Bronchial epithelial cell (primary cell): Measurements from ENCODE around the gene UFSP2. TPM values are rescaled to one million over a fixed set of nuclear protein-coding genes. Genes with fewer than 3 reads are reported as not detected.

ENCODE experiments used
- DNase-seq: peaks from one replicate; pipeline ENCODE4 v3.0.0-alpha.2; 2010; ENCODE audit warnings: low read depth
- FAIRE-seq: peaks from 2 replicates; lab custom pipeline; 2011; peaks lifted over from hg19 to GRCh38; lab: Jason Lieb, UNC
- H3K27me3 ChIP-seq: 2 replicates; pipeline ENCODE4 v1.5.1; 2011; ENCODE audit warnings: low read length; ENCODE audit not compliant: control insufficient read depth, insufficient read depth
- H3K36me3 ChIP-seq: 2 replicates; pipeline ENCODE4 v1.5.1; 2011; ENCODE audit warnings: low read length; ENCODE audit not compliant: control insufficient read depth, insufficient read depth
- H3K4me3 ChIP-seq: 2 replicates; pipeline ENCODE4 v1.5.1; 2011; ENCODE audit warnings: mild to moderate bottlenecking, low read depth, low read length, control low read depth
- total RNA-seq: library from RNA; depleted of rRNA; stranded (reverse); fragments of >200 nt; gene quantifications from 2 replicates; pipeline ENCODE4 v1.2.1, GENCODE V29; 2014
- TF ChIP-seq, protein P1 (sequence below): IDR thresholded peaks from 2 replicates; pipeline ENCODE4 v1.5.1; 2011; ENCODE audit warnings: mild to moderate bottlenecking, moderate library complexity, low read length, control low read depth, inconsistent platforms; ENCODE audit not compliant: insufficient read depth, severe bottlenecking

Gene UFSP2
- total RNA-seq, result 27.4 and 29.2 TPM in 2 replicates

GRCh38 chr4:185425647-185426352 lies at the start of gene UFSP2:
UFSP2 (minus strand) TSS chr4:185425964; CDS start chr4:185425868, 96 bp downstream.
- TF ChIP-seq, protein P1, sequence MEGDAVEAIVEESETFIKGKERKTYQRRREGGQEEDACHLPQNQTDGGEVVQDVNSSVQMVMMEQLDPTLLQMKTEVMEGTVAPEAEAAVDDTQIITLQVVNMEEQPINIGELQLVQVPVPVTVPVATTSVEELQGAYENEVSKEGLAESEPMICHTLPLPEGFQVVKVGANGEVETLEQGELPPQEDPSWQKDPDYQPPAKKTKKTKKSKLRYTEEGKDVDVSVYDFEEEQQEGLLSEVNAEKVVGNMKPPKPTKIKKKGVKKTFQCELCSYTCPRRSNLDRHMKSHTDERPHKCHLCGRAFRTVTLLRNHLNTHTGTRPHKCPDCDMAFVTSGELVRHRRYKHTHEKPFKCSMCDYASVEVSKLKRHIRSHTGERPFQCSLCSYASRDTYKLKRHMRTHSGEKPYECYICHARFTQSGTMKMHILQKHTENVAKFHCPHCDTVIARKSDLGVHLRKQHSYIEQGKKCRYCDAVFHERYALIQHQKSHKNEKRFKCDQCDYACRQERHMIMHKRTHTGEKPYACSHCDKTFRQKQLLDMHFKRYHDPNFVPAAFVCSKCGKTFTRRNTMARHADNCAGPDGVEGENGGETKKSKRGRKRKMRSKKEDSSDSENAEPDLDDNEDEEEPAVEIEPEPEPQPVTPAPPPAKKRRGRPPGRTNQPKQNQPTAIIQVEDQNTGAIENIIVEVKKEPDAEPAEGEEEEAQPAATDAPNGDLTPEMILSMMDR, result no peak
- Histone ChIP-seq H3K4me3 (peak within 1 kb of the TSS; percentile 65), H3K36me3 (peaks cover 2% of the 10 kb centered on the region), H3K27me3 (no peaks in the 10 kb centered on the region)
- no peak for FAIRE-seq
- DNase-seq, result peak; percentile 80

GRCh38 chr4:185473247-185473646 lies 47.5 kb upstream of the UFSP2 start:
- Histone ChIP-seq H3K27me3 (peaks cover 9% of the 10 kb centered on the region), H3K4me3 (no peak overlapping the region), H3K36me3 (no peaks in the 10 kb centered on the region)
- no peak for FAIRE-seq
- DNase-seq, result no peak
- TF ChIP-seq, protein P1, result no peak

GRCh38 chr4:185472103-185472542 lies 46.4 kb upstream of the UFSP2 start:
- no peak for DNase-seq
- Histone ChIP-seq H3K4me3 (peak overlapping the region; percentile 69), H3K27me3 (peaks cover 11% of the 10 kb centered on the region), H3K36me3 (no peaks in the 10 kb centered on the region)
- TF ChIP-seq, protein P1, result no peak
- FAIRE-seq, result no peak

DNA sequence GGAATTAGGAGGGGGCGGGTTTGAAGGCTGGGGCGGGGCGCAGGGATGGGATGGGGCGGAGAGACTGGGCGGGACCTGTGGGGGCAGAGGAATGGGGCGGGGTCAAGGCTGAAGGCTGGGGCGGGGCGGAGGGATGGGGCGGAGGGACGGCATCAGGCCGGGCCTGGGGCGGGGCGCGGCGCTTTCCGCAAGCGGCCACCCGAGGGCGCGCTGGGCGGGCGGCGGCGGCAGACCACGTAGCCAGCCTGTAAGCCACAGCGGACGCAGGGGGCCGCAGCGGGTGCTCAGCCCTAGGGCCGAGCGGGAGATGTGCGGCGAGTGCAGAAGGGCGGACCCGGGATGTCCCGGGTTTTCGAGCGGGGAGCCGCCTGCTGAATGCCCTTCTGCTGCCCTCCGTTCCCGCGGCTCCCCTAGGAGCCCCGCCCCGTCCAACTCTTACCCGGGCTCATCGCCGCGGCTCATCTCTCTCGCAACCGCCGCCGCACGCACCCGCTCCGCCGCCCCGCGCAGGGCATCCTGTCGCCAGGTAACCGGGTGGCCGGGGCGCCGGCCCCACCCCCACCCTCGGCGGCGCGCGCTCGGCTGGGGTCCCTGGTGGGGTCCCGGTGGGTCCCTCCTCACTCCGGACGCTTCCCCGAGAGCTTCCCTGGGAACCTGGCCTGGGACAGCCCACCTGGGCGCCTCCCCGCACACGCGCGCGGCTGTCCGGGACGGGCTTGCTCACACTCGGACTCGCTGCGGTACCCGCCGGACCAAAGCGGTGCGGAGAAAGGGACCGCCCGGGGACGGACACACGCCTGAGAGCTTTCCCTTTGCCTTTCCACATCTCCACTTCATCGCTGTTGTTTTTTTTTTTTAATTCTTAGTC lies 45.7 kb upstream of the UFSP2 start, which contains the start of gene CCDC110:
Gene CCDC110, minus strand, starts transcription at position 499 of the 868 bp plus-strand sequence. Its CDS starts 50 bp downstream, at position 449.
- TF ChIP-seq, protein P1, result peak; percentile 46
- peaks cover 11% of the 10 kb centered on the region for H3K27me3 ChIP-seq
- H3K36me3 ChIP-seq, result no peaks in the 10 kb centered on the region
- peak; percentile 65 for DNase-seq
- FAIRE-seq, result no peak
- H3K4me3 ChIP-seq, result peak within 1 kb of the TSS; percentile 69

- DNase-seq, result peak; percentile 18
- FAIRE-seq, result no peak
- H3K4me3 ChIP-seq, result peak overlapping the region; percentile 50
- H3K36me3 ChIP-seq, result no peaks in the 10 kb centered on the region
- TF ChIP-seq, protein P1, result no peak
- H3K27me3 ChIP-seq, result peaks cover 11% of the 10 kb centered on the region
Measured at GRCh38 chr4:185470501-185471195, 44.9 kb upstream of the UFSP2 start.
